HG03521 (cell line): ENCODE results near the gene MEA1.
"Not testable (repeated sequence)": the region's sequence is repeated elsewhere in the genome, so short reads cannot be mapped to it uniquely, and the experiment has no call there.

Experiments
- ATAC-seq: cut with Tn5 transposase; IDR thresholded peaks from one replicate; pipeline ENCODE4 v1.9.1; 2021; ENCODE audit warnings: mild to moderate bottlenecking, moderate library complexity; ENCODE audit not compliant: unreplicated experiment

Gene MEA1

DNA sequence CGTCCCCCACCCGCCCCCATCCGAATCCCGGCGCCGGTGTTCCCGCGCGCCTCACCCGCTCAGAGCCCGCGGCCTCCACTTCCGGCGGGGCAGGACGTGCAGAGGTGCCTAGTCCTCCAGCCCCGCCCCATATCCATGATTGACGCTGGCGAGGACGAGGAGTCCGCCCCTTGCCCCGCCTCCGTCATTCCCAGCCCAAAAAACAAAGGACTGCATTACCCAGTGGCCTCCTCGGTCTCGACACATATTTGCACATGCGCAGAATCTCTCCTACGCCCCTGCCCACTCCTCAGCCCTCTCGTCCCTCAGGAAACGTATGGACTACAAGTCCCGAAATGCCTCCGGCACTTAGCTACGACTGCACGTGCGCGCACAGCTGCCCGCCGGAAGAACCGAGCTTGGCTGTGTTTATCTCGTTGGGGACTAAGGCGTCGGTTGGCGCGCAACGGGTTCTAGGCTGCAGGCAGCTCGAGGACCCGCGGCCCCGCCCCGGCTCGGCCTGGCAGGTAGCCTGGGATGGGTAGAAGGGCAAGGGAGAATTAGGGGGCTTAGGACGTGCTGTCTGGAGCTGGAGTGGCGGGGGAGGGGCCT, at the start of gene MEA1, which contains the start of gene KLHDC3:
Gene MEA1 (minus strand): TSS at position 104 of the 591 bp plus-strand sequence. CDS start 133 bp downstream, outside the sequence.
Gene KLHDC3 (plus strand): TSS at position 407 of the 591 bp plus-strand sequence. CDS start 2,944 bp downstream, outside the sequence.
- peak; percentile 92 for ATAC-seq

- ATAC-seq, result no peak
These were observed 49.1 kb upstream of the MEA1 start for GRCh38 chr6:43062818-43063217.

GRCh38 chr6:43061861-43062260, 48.1 kb upstream of the MEA1 start:
- ATAC-seq, result no peak

GRCh38 chr6:43060755-43061633, 47.2 kb upstream of the MEA1 start:
- no peak for ATAC-seq

GRCh38 chr6:43060034-43060754, 46.4 kb upstream of the MEA1 start:
- no peak for ATAC-seq

GRCh38 chr6:43059168-43060033, 45.7 kb upstream of the MEA1 start, which contains the start of the genes KLC4 and MRPL2:
Gene KLC4 (plus strand): TSS chr6:43059631. CDS start chr6:43061336, 1,705 bp downstream.
Gene MRPL2 (minus strand): TSS chr6:43059434. CDS start chr6:43059381, 53 bp downstream.
- peak; percentile 91 for ATAC-seq

DNA sequence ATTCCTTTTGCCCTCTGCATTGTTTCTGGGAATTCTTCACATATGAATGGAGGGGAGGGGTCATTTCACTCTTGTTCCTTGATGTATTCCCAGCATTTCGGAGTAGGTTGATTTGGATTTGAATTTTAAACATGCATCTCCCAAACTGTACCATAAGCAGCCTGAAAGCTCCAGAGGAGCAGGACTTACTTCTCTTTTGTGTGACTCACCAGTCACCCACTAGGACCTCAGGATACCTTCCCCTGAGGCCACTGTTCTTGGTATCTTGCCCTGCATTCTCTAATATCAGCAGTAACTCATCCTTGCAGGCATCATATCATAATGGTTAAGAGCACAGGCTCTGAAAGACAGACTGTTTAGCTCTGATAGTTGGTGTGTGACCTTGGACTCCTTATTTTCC, 44.8 kb upstream of the MEA1 start:
- ATAC-seq, result no peak

DNA sequence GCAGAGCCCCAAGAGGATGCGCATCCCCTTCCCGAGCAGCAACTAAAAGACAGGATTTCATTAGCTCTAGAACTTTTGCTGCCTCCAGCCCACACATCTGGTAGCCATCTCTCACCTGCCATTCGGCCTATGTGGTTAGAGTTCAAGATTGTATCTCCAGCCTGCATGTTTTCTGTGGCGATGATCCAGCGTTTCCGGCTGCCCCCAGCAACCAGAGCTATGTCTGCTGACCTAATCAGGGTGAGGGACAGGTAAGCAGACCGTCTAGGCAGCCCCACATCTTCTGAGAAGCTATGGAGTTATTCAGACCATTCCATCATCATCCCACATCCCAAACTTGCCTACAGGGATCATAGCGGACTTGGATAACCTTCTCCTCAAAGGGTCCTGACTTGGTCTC, 42.2 kb upstream of the MEA1 start:
- no peak for ATAC-seq

DNA sequence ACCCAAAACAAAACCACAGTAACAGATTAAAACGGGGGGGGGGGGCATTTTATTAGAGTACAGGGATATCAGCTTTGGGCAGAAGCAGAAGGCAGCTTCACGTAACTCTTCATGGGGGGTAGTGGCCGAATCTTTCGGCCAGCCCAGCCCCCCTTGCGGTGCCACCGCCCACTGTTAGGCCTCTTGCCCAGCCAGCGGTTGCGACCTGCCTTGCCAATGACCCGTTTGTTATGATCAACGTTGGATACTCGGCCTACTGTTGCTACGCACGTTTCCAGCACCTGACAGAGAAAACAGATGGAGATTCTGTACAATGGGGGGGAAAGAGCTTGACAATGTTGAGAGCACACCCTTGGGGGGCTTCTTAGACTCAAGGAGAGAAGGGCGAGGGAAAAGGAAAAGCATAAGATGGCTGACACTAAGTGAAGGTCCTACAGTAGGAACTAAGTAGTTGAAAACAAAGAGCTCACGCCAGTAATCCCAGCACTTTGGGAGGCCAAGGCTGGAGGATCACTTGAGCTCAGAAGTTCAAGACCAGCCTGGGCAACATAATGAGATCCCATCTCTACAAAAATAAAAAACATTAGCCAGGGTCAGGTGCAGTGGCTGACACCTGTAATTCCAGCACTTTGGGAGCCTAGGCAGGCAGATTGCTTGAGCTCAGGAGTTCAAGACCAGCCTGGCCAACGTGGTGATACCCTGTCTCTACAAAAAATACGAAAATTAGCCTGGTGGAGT, 40.6 kb upstream of the MEA1 start:
- no peak for ATAC-seq

GRCh38 chr6:43053545-43054205, 39.9 kb upstream of the MEA1 start, which contains the start of gene CUL7:
Gene CUL7 (minus strand): TSS chr6:43053851. CDS start chr6:43052788, 1,063 bp downstream.
- peak; percentile 75 for ATAC-seq

DNA sequence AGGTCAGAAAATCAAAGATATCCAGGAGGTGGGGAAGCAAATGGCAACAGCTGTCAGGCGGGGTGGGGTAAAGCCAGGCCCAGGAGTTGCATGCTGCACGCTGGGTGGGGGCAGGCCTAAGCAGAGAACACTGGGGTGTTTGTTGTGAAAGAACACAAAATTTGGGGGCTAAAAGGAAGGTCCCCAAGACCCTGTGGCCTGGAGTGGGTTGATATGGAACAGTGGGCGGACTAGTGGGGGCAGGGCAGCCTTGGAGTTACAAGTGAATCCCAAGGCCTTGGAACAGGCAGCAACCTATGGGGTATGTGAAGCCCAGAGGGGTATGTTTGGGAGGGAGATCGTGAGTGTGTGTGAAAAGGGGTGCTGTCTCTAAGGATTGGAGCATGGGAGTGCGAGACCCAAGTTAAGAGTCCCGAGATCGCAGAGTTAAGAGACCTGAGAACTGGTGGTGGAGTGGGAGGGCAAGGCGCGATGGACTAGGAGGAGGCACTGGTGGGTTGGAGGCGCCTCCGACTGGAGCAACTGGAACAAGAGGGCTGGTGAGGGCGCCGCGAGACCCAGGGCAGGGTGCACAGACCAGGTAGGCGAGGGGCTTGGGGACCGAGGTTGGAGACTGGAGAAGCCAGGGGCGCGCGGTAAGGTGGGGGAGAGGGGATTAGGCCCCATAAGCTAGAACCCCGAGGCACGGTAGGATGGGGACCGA, 39.2 kb upstream of the MEA1 start:
- no peak for ATAC-seq

GRCh38 chr6:43052225-43052841, 38.6 kb upstream of the MEA1 start:
- ATAC-seq, result no peak

DNA sequence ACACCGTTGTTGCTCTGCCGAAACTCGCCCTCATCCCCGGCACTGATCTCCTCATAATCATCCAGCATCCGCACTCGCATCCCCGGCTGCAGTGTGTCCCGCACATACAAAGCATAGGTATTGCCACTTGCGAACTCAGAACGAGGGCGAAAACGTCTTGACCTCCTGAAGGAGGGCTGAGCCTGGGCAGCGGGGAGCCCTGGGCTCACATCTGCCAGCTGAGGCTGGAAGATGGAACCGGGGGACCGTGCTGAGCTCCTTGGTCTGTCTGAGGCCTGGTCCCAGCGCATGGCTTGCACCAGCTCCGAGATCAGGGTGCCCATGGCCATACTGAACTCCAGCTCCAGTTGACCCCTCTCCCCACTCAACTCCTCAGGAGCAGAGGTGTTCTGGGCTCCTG, 37.2 kb upstream of the MEA1 start:
- ATAC-seq, result no peak

DNA sequence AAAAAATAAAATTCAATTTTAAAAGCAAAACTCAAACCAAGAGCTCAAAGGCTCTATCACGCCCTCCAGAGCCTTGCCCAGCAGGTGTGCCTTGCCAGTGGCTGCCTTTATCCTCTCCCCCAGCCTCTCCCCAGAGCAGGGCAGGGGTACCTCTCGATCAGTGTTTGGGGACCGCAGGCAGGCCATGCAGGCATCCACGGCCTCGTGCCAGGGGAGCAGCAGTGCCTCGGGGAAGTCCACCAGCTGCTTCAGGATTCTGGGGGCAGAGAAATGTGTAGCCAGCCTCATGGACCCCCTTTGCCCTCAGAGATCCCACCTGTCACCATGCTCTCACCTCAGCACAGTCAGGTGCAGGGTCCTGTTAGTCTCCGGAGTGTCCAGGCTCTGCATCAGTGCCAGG, 34.3 kb upstream of the MEA1 start:
- ATAC-seq, result no peak

- no peak for ATAC-seq
These were observed 31.7 kb upstream of the MEA1 start for GRCh38 chr6:43045371-43045930.

GRCh38 chr6:43043310-43043709, 29.6 kb upstream of the MEA1 start:
- no peak for ATAC-seq

DNA sequence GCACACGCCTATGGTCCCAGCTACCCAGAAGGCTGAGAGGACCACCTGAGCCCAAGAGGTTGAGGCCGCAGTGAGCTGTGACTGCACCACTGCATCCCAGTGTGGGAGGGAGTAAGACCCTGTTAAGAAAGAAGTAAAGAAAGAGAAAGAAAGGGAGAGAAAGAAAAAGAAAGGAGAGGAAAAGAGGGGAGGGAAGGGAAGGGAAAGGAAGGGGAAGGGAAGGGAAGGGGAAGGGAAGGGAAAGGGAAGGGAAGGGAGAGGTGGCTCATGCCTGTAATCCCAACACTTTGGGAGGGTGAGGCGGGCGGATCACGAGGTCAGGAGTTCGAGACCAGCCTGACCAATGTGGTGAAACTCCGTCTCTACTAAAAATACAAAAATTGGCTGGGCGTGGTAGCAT, 27.7 kb upstream of the MEA1 start:
- ATAC-seq, result not testable (repeated sequence)
